ENCODE results near the gene ARAP1.

- TF ChIP-seq YY1 (IDR thresholded peaks at IDR 0.05; ENCODE audit: insufficient read depth, insufficient read length) (no peak), ZNF274 (IDR thresholded peaks at IDR 0.05; ENCODE audit: low read depth, low read length) (no peak), SUZ12 (IDR thresholded peaks at IDR 0.05; ENCODE audit: extremely low read depth, insufficient read depth, insufficient read length) (no peak)
Observed at GRCh38 chr11:72770799-72771198, 18.6 kb upstream of the ARAP1 start.
